AG04449 (cell line): ENCODE data around the gene RABL3.

Source experiments
- CTCF ChIA-PET: fragments of 350-600 bp; formaldehyde crosslinking; extraction: SDS; loops from one replicate; lab custom pipeline; 2021; ENCODE audit warnings: antibody characterized with exemption; lab: Yijun Ruan, JAX
- POLR2A ChIA-PET: fragments of 400-600, 350-600 bp; formaldehyde crosslinking; extraction: SDS; loops from one replicate; lab custom pipeline; 2020; ENCODE audit warnings: antibody characterized with exemption, inconsistent platforms; lab: Yijun Ruan, JAX
- DNase-seq: peaks from one replicate; pipeline ENCODE4 v3.0.0-alpha.2; 2010; ENCODE audit warnings: low read depth, low spot score
- H3K4me3 ChIP-seq: 2 replicates; pipeline ENCODE4 v1.5.1; 2011; ENCODE audit warnings: low read depth, mild to moderate bottlenecking, control low read depth, low read length
- TF ChIP-seq, protein P1 (sequence below): IDR thresholded peaks from one replicate; pipeline ENCODE4 v1.5.1; 2011; ENCODE audit warnings: mild to moderate bottlenecking, moderate library complexity, low read length, control low read depth, inconsistent platforms; ENCODE audit not compliant: insufficient read depth; ENCODE audit errors: missing control alignments

Gene RABL3

DNA sequence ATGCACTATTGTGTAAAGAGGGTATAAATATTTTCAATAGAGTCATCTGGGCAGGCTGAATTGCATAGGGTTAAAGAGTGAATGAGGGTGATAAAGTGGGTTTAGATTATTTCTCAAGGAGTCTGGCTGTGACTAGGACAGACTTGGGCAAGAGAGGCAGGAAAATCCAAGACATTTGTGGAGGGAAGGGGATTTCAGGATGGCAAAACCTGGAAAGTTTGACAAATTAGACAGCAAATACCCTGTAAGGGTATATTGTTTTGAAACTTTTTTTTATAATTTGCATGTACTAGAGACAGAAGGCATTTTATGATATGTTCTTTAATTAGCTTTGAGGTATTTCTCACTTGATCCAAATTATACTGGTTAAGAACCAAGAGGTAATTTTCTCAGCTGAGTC lies 77.4 kb downstream of the RABL3 start:
- H3K4me3 ChIP-seq = no peak overlapping the region
- ChIA-PET POLR2A (no interaction called here), CTCF (no interaction called here)
- DNase-seq = no peak
- TF ChIP-seq, protein P1, sequence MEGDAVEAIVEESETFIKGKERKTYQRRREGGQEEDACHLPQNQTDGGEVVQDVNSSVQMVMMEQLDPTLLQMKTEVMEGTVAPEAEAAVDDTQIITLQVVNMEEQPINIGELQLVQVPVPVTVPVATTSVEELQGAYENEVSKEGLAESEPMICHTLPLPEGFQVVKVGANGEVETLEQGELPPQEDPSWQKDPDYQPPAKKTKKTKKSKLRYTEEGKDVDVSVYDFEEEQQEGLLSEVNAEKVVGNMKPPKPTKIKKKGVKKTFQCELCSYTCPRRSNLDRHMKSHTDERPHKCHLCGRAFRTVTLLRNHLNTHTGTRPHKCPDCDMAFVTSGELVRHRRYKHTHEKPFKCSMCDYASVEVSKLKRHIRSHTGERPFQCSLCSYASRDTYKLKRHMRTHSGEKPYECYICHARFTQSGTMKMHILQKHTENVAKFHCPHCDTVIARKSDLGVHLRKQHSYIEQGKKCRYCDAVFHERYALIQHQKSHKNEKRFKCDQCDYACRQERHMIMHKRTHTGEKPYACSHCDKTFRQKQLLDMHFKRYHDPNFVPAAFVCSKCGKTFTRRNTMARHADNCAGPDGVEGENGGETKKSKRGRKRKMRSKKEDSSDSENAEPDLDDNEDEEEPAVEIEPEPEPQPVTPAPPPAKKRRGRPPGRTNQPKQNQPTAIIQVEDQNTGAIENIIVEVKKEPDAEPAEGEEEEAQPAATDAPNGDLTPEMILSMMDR = no peak

DNA sequence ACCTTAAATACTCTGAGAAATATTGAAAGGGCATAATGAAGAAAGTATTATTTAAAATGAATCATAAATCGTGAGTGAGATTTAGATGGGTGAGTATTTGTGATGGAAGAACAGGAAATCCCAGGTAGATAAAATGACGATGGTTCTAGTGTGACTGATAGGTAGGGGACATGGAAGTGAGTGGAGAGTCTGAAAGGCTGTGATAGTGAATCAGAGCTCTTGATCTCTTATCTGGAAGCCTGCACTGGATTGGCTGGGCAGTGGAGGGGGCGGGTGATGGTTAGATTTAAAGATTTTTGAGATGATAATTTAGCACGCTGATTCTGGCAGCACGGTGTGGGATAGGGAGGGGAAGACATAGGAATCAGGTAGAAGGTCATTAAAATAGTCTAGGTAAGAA lies 80.4 kb downstream of the RABL3 start:
- TF ChIP-seq, protein P1 = no peak
- no peak for DNase-seq
- ChIA-PET POLR2A (no interaction called here), CTCF (no interaction called here)
- H3K4me3 ChIP-seq = no peak overlapping the region

DNA sequence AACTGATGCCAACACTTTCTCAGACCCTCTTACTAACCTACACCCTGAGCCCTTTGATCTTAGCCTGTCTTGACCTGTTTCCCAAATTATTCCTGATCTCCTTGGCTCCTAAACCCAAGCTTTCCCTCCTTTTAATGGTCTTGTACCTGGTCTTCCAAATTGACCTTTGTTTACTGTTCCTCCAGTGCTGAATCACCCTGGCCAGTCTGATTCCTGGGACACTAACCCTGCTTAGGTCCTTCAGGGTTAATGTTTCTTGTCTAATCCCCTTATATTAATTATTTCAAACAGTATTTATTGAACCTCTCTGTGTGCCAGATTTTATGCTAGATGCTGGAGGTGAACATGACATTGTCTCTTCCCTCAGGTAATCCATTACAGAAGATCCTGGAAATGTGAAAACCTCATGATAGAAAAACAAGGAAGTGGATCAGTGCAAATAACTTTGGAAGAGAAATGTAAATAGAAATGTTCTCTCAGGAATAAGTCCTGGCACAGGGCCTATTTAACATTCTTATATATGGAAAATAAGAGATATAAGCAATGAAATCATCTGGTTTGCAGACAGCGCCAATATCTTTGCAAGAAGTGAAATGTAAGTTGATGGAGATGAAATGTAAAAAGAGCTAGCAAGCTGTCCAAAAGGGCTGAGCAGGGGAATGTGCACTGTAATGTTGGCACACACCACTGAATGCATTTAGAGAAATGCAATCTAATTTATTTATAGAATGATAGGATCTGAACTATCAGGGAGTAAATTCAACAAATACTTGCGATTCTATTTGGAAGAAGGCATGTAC lies 81.0 kb downstream of the RABL3 start:
- ChIA-PET POLR2A (no interaction called here), CTCF (interaction anchor here (1.0 kb wide), 1 partner anchor 15 kb away, joined by 3 read pairs; no protein-coding TSS in a partner anchor)
- H3K4me3 ChIP-seq = no peak overlapping the region
- TF ChIP-seq, protein P1 = no peak
- DNase-seq = no peak

DNA sequence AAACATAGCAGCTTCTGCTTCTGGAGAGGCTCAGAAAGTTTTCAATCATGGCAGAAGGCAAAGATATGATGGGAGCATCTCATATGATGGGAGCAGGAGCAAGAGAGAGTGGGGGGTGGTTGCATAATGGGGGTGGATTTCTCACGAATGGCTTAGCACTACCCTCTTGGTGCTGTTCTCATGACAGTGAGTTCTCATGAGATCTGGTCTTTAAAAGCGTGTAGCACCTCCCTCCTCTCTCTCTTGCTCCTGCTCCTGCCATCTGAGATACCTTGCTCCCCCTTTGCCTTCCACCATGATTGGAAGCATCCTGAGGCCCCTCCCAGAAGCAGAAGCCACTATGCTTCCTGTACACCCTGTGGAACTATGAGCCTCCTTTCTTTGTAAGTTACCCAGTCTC lies 82.5 kb downstream of the RABL3 start:
- TF ChIP-seq, protein P1 = no peak
- ChIA-PET CTCF (no interaction called here), POLR2A (no interaction called here)

DNA sequence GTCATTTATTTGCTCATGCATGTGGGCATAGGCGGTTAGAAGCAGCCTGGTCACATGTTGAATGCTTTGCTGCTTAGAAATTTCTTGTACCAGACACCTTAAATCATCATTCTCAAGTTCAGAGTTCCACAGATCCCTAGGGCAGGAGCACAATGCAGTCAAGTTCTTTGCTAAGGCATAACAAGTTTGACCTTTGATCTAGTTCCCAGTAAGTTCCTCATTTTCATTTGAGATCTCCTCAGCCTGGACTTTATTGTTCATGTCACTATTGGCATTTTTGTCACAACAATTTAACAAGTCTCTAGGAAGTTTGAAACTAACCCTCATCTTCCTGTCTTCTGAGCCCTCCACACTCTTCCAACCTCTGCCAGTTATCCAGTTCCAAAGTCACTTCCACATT lies 83.0 kb downstream of the RABL3 start:
- no peak for DNase-seq
- TF ChIP-seq, protein P1 = no peak
- POLR2A ChIA-PET = no interaction called here
- CTCF ChIA-PET = interaction anchor here (0.8 kb wide), 1 partner anchor 135 kb away, joined by 3 read pairs; no protein-coding TSS in a partner anchor
- no peak overlapping the region for H3K4me3 ChIP-seq

More for the DNA sequence above, 82.5 kb downstream of the RABL3 start:
- H3K4me3 ChIP-seq = no peak overlapping the region
- DNase-seq = no peak

DNA sequence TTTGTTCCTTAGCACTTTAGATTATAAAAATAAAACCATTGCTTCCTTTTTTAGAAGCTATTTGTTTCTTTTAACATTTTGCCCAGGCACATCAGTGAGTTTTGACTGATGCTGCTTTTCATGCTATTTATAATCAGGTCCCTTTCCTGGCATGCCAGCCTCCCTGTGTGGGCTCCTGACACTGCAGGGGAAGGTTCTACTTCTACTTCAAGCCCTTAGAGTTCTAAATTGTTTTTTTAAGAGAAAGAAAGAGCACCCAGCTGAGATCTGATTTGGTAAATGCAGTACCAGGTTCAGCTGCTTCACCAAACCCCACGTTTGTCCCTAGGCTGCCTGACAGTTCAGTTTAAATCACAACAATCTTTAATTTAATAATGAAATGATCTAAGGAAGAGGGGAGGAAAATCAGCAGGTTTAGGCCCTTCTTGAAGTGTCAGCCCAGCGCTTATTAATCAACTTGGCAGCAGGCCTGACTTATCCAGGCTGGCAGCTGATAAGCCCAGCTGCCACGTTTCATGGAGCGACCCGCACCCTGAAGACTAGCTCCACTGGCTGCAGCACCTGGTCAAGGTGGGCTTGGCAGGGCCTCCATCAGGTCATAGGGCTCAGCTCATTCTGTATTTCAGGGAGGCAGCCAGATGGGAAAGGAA lies 89.3 kb downstream of the RABL3 start:
- DNase-seq = no peak
- CTCF ChIA-PET = interaction anchor here (0.5 kb wide), 1 partner anchor 81 kb away, joined by 3 read pairs; no protein-coding TSS in a partner anchor
- no peak overlapping the region for H3K4me3 ChIP-seq
- POLR2A ChIA-PET = no interaction called here
- TF ChIP-seq, protein P1 = no peak
